H1 (cell line): ENCODE measurements around the gene IGFALS. TPM values are rescaled to one million over a fixed set of nuclear protein-coding genes. Genes with fewer than 3 reads are reported as not detected.

Experiments
- CTCF ChIA-PET: fragments of 300-600 bp; sonication (Branson Sonifier 250); formaldehyde crosslinking; loops from one replicate; lab custom pipeline; 2021; ENCODE audit not compliant: partially characterized antibody; lab: Charles Lee
- POLR2A ChIA-PET: fragments of 300-600 bp; sonication (Branson Sonifier 250); formaldehyde crosslinking; loops from one replicate; lab custom pipeline; 2021; ENCODE audit warnings: inconsistent platforms; ENCODE audit not compliant: partially characterized antibody; lab: Charles Lee
- DNase-seq, 2 experiments: peaks; one replicate each; pipeline versions ENCODE4 v3.0.0 to v3.0.0-alpha.2; 2010 to 2022; ENCODE audit warnings: low spot score in 2 of 2, low read depth in 1 of 2, mixed read lengths in 1 of 2
- FAIRE-seq: peaks from 2 replicates; lab custom pipeline; 2011; peaks lifted over from hg19 to GRCh38; lab: Jason Lieb, UNC
- H2AFZ ChIP-seq: 2 replicates; pipeline ENCODE4 v1.8.1; 2012; ENCODE audit warnings: low read length, inconsistent platforms
- H2AK5ac ChIP-seq: 2 replicates; pipeline ENCODE4 v1.6.1; 2013; ENCODE audit warnings: low read depth, low read length
- H2BK120ac ChIP-seq: replicated peaks from 2 replicates; pipeline ENCODE3; 2013; ENCODE audit warnings: low read depth, low read length, inconsistent platforms
- H2BK12ac ChIP-seq: 2 replicates; pipeline ENCODE4 v1.6.1; 2013; ENCODE audit warnings: low read depth, low read length
- H2BK15ac ChIP-seq: 2 replicates; pipeline ENCODE4 v1.6.1; 2013; ENCODE audit warnings: low read length
- H2BK20ac ChIP-seq: 2 replicates; pipeline ENCODE4 v1.6.1; 2013; ENCODE audit warnings: low read length
- H2BK5ac ChIP-seq: 2 replicates; pipeline ENCODE4 v1.6.1; 2013; ENCODE audit warnings: low read depth, low read length
- H3K14ac ChIP-seq: 2 replicates; pipeline ENCODE4 v1.6.1; 2013; ENCODE audit warnings: inconsistent platforms; ENCODE audit not compliant: insufficient read length
- H3K18ac ChIP-seq: 2 replicates; pipeline ENCODE4 v1.6.1; 2013; ENCODE audit warnings: low read length; ENCODE audit errors: extremely low read depth
- H3K23ac ChIP-seq: 2 replicates; pipeline ENCODE4 v1.6.1; 2013; ENCODE audit warnings: inconsistent platforms; ENCODE audit not compliant: insufficient read length
- H3K23me2 ChIP-seq: 2 replicates; pipeline ENCODE4 v1.6.1; 2013; ENCODE audit warnings: low read depth, low read length
- H3K27ac ChIP-seq: 2 replicates; pipeline ENCODE4 v1.6.1; 2011; ENCODE audit warnings: low read depth, low read length, inconsistent platforms
- H3K27me3 ChIP-seq, 4 experiments: replicated peaks in 1 of 4; 1 replicate in 1 of 4; 2 replicates in 3 of 4; pipeline versions ENCODE4 v1.6.1 to v1.8.1; 2011 to 2013; ENCODE audit warnings: low read length in 3 of 4, mild to moderate bottlenecking in 3 of 4, inconsistent platforms in 2 of 4, mixed read lengths in 2 of 4, moderate library complexity in 1 of 4; ENCODE audit not compliant: control insufficient read depth in 3 of 4, insufficient read depth in 3 of 4; ENCODE audit errors: extremely low read depth in 1 of 4
- H3K36me3 ChIP-seq, 4 experiments: 2 replicates each; pipeline versions ENCODE4 v1.6.1 to v1.8.1; 2011 to 2013; ENCODE audit warnings: mild to moderate bottlenecking in 4 of 4, low read length in 3 of 4, moderate library complexity in 2 of 4, control low read depth in 1 of 4, inconsistent platforms in 1 of 4; ENCODE audit not compliant: insufficient read depth in 4 of 4, control insufficient read depth in 2 of 4
- H3K4ac ChIP-seq: replicated peaks from 2 replicates; pipeline ENCODE3; 2013; ENCODE audit warnings: low read length, low read depth, mixed read lengths, inconsistent platforms; ENCODE audit not compliant: insufficient read length
- H3K4me1 ChIP-seq, 4 experiments: replicated peaks in 1 of 4; 1 replicate in 1 of 4; 2 replicates in 3 of 4; pipeline versions ENCODE4 v1.6.1 to v1.8.1; 2011 to 2013; ENCODE audit warnings: low read length in 3 of 4, inconsistent platforms in 2 of 4, mixed read lengths in 1 of 4; ENCODE audit not compliant: insufficient read depth in 4 of 4, control insufficient read depth in 3 of 4
- H3K4me2 ChIP-seq, 2 experiments: 2 replicates each; pipeline versions ENCODE4 v1.6.1 to v1.8.1; 2011 to 2013; ENCODE audit warnings: low read depth in 2 of 2, low read length in 2 of 2, control low read depth in 1 of 2, inconsistent platforms in 1 of 2, mild to moderate bottlenecking in 1 of 2; ENCODE audit not compliant: insufficient read depth in 1 of 2
- H3K4me3 ChIP-seq, 4 experiments: fragments of 200-600, 300-600 bp in 1 of 4; sonication (generic), shearing (Covaris generic), sonication (Bioruptor Twin) in 1 of 4; 2 replicates each; pipeline versions ENCODE4 v1.5.1 to v1.8.1; 2011 to 2016; ENCODE audit warnings: low read length in 4 of 4, low read depth in 3 of 4, control low read depth in 2 of 4, inconsistent platforms in 2 of 4, mild to moderate bottlenecking in 2 of 4, mixed read lengths in 1 of 4, moderate library complexity in 1 of 4; ENCODE audit not compliant: insufficient read depth in 2 of 4; ENCODE audit errors: extremely low read depth in 1 of 4
- H3K56ac ChIP-seq: replicated peaks from 2 replicates; pipeline ENCODE3; 2013; ENCODE audit warnings: low read depth, mild to moderate bottlenecking, mixed read lengths, low read length, inconsistent platforms; ENCODE audit not compliant: insufficient read length
- H3K79me1 ChIP-seq: 2 replicates; pipeline ENCODE4 v1.6.1; 2013; ENCODE audit warnings: low read depth, low read length, control low read depth
- H3K79me2 ChIP-seq, 2 experiments: 2 replicates each; pipeline versions ENCODE4 v1.6.1 to v1.8.1; 2012 to 2013; ENCODE audit warnings: low read length in 2 of 2, mild to moderate bottlenecking in 2 of 2, inconsistent platforms in 1 of 2; ENCODE audit not compliant: insufficient read depth in 2 of 2, control insufficient read depth in 1 of 2
- H3K9ac ChIP-seq, 4 experiments: replicated peaks in 1 of 4; 1 replicate in 1 of 4; 2 replicates in 3 of 4; pipeline versions ENCODE4 v1.6.1 to v1.8.1; 2011 to 2013; ENCODE audit warnings: low read depth in 3 of 4, low read length in 3 of 4, control low read depth in 2 of 4, mild to moderate bottlenecking in 2 of 4, moderate library complexity in 2 of 4, inconsistent platforms in 1 of 4; ENCODE audit errors: extremely low read depth in 1 of 4
- H3K9me3 ChIP-seq, 2 experiments: 2 replicates each; pipeline versions ENCODE4 v1.6.1 to v1.8.1; 2012 to 2013; ENCODE audit warnings: mild to moderate bottlenecking in 2 of 2, moderate library complexity in 2 of 2, control low read depth in 1 of 2, inconsistent platforms in 1 of 2, low read depth in 1 of 2, low read length in 1 of 2, mixed read lengths in 1 of 2; ENCODE audit not compliant: insufficient read depth in 2 of 2
- H4K20me1 ChIP-seq, 2 experiments: replicated peaks in 1 of 2; 2 replicates each; pipeline versions ENCODE3 to v1.8.1; 2011 to 2013; ENCODE audit warnings: inconsistent platforms in 2 of 2, low read length in 2 of 2, mild to moderate bottlenecking in 1 of 2; ENCODE audit not compliant: insufficient read depth in 2 of 2, control insufficient read depth in 1 of 2
- H4K5ac ChIP-seq: 2 replicates; pipeline ENCODE4 v1.6.1; 2013; ENCODE audit warnings: low read length, low read depth, mixed read lengths, inconsistent platforms; ENCODE audit not compliant: insufficient read length
- H4K8ac ChIP-seq: 2 replicates; pipeline ENCODE4 v1.8.0; 2013; ENCODE audit warnings: mild to moderate bottlenecking, moderate library complexity, low read length, inconsistent platforms; ENCODE audit not compliant: insufficient read depth; ENCODE audit errors: extremely low read depth
- H4K91ac ChIP-seq: replicated peaks from 2 replicates; pipeline ENCODE3; 2013; ENCODE audit warnings: low read length, mixed read lengths, inconsistent platforms; ENCODE audit not compliant: insufficient read length
- CBX8 ChIP-seq: fragments of 300-800, 300-1000 bp; sonication (generic); IDR thresholded peaks from 2 replicates; pipeline ENCODE4 v1.7.1; 2016; ENCODE audit warnings: low read depth, low read length, borderline replicate concordance
- EP300 ChIP-seq, 2 experiments: IDR thresholded peaks; 1 replicate in 1 of 2; 2 replicates in 1 of 2; pipeline ENCODE4 v1.6.1; 2011 to 2012; ENCODE audit warnings: low read depth in 2 of 2, low read length in 2 of 2, mild to moderate bottlenecking in 2 of 2, borderline replicate concordance in 1 of 2, inconsistent platforms in 1 of 2, moderate library complexity in 1 of 2
- GTF2F1 ChIP-seq: IDR thresholded peaks from 2 replicates; pipeline ENCODE4 v1.6.1; 2012; ENCODE audit warnings: low read depth, low read length, improper control_type of control experiment, borderline replicate concordance
- KDM5A ChIP-seq: fragments of 200-600 bp; IDR thresholded peaks from 2 replicates; pipeline ENCODE4 v1.7.1; 2012; ENCODE audit warnings: mild to moderate bottlenecking, low read length, inconsistent platforms, mixed read lengths
- NRF1 ChIP-seq: IDR thresholded peaks from 2 replicates; pipeline ENCODE4 v1.6.1; 2011; ENCODE audit warnings: mild to moderate bottlenecking, low read depth, low read length, improper control_type of control experiment
- POLR2AphosphoS5 ChIP-seq: IDR thresholded peaks from 2 replicates; pipeline ENCODE4 v1.6.1; 2011; ENCODE audit warnings: low read depth, low read length
- RAD21 ChIP-seq, 2 experiments: IDR thresholded peaks in 1 of 2; conservative IDR thresholded peaks in 1 of 2; 2 replicates each; pipeline ENCODE4 v1.6.1; 2011; ENCODE audit warnings: low read depth in 2 of 2, low read length in 2 of 2, improper control_type of control experiment in 1 of 2, inconsistent platforms in 1 of 2, mild to moderate bottlenecking in 1 of 2, moderate library complexity in 1 of 2
- SP1 ChIP-seq: IDR thresholded peaks from 2 replicates; pipeline ENCODE4 v1.6.1; 2011; ENCODE audit warnings: low read depth, low read length
- WGBS, 2 experiments: shearing (Covaris generic) in 1 of 2; methylation state at CpG; one replicate each; pipeline versions ENCODE4 v1.1.6 to v1.1.7; 2013 to 2015; ENCODE audit warnings: low lambda C conversion rate in 2 of 2, mixed read lengths in 2 of 2, inconsistent platforms in 1 of 2, low coverage in 1 of 2, missing lambda C conversion rate in 1 of 2; ENCODE audit not compliant: insufficient replicate concordance in 2 of 2, insufficient coverage in 1 of 2, insufficient read length in 1 of 2; ENCODE audit errors: extremely low coverage in 1 of 2, missing lambda C conversion rate in 1 of 2; 5-methylcytosine and 5-hydroxymethylcytosine counted together
- polyA plus RNA-seq, 7 experiments: library from polyadenylated mRNA; depleted of rRNA in 3 of 7; stranded (reverse) in 5 of 7; unstranded in 2 of 7; fragments of >200 nt in 5 of 7; fragments of 200-250 nt in 2 of 7; gene quantifications; 1 replicate in 5 of 7; 2 replicates in 1 of 7; 4 replicates in 1 of 7; pipeline versions ENCODE4 v1.2.1 to v1.2.3, GENCODE V29; 2011 to 2013; ENCODE audit warnings: missing spikeins in 2 of 7, mixed read lengths in 2 of 7
- total RNA-seq: library from RNA; stranded (reverse); fragmentation: NEBNext Ultra II Directional; extraction: Animal tissue kit (Norgen Biotek cat#: 25700); gene quantifications from 2 replicates; pipeline ENCODE4 v1.2.1, GENCODE V29; 2021
- TF ChIP-seq, protein P1 (sequence below): IDR thresholded peaks from 2 replicates; pipeline ENCODE4 v1.6.1; 2012; ENCODE audit warnings: inconsistent platforms
- TF ChIP-seq, protein P2 (sequence below): IDR thresholded peaks from 2 replicates; pipeline ENCODE4 v1.6.1; 2011; ENCODE audit warnings: low read depth, mild to moderate bottlenecking, low read length; ENCODE audit not compliant: insufficient read depth

The IGFALS gene
- total and polyA plus RNA-seq, 2 of the 8 experiments (the other 6 are each of a cell fraction or from before 2014, with no cell fraction given): not detected

DNA sequence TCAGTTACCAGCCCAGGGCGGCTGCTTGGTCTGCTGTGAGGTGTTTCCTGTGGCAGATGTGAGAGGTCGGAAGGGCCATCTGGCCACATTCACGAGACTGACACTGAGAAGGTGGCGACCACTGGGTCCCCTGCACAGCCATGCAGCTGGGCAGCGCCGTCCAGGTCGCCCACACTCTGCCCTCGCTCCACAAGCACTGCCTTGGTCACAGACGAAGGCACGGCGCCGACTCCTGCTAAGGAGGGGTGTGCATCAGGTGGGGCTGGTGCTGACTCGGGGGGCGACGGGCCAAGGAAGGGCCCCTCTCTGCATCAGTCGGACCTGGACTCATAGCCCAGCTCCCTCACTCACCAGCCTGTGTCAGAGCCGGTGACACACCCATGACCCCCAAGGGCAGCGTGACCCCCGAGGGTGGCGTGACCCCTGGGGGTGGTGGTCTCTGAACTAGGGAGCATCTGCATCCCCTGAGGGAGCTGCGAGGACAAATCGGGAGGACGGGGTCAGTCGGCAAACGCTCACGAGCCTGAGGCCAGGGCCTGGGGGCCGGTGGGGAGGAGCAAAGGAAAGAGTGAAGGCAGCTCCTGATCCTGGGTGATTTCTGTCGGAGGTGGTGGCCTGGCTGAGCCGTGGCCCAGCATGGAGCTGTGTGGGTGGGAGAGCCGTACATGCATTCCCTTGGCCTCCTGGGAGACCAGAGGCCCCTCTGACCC, 52.6 kb downstream of the IGFALS start:
- 92% methylated on average over 24 of the region's 30 CpGs; no CpG with 5 or more reads in 1 of the 2 experiments for WGBS, 2 experiments
- H3K36me3 ChIP-seq: peaks cover 0 to 5% (median 0%) of the 10 kb centered on the region in 4 experiments; a peak in 2 of 8 replicates
- CTCF ChIA-PET: interaction anchor here (0.7 kb wide), 1 partner anchor 24 kb away, joined by 3 read pairs; no protein-coding TSS in a partner anchor
- TF ChIP-seq RAD21 (IDR thresholded peaks at IDR 0.05 in 1 of 2, conservative IDR thresholded peaks at IDR 0.05 in 1 of 2; ENCODE audit: low read depth in 2 of 2, low read length in 2 of 2) (no peak), GTF2F1 (no peak), KDM5A (no peak), CBX8 (no peak), SP1 (no peak), POLR2AphosphoS5 (no peak), EP300 (IDR thresholded peaks at IDR 0.05; ENCODE audit: borderline replicate concordance in 1 of 2, low read depth in 2 of 2, low read length in 2 of 2) (no peak), NRF1 (no peak)
- TF ChIP-seq, protein P1, sequence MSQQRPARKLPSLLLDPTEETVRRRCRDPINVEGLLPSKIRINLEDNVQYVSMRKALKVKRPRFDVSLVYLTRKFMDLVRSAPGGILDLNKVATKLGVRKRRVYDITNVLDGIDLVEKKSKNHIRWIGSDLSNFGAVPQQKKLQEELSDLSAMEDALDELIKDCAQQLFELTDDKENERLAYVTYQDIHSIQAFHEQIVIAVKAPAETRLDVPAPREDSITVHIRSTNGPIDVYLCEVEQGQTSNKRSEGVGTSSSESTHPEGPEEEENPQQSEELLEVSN: no peak
- TF ChIP-seq, protein P2, sequence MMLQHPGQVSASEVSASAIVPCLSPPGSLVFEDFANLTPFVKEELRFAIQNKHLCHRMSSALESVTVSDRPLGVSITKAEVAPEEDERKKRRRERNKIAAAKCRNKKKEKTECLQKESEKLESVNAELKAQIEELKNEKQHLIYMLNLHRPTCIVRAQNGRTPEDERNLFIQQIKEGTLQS: no peak

More for the DNA sequence above, 52.6 kb downstream of the IGFALS start:
- H4K20me1 ChIP-seq: peaks cover 0 to 8% of the 10 kb centered on the region in 2 experiments
- H3K4me3 ChIP-seq: no peak overlapping the region
- no peak overlapping the region for H2AFZ ChIP-seq
- no peak overlapping the region for H3K4me2 ChIP-seq
- H3K23ac ChIP-seq: no peak overlapping the region
- no peak overlapping the region for H2BK12ac ChIP-seq
- H3K4ac ChIP-seq: no peak overlapping the region
- no peak overlapping the region for H3K18ac ChIP-seq
- no peak overlapping the region for H2BK120ac ChIP-seq
- no peak overlapping the region for H3K56ac ChIP-seq
- DNase-seq (no peak), FAIRE-seq (no peak)
- no peaks in the 10 kb centered on the region for H3K4me1 ChIP-seq
- POLR2A ChIA-PET: interaction anchor here (0.7 to 2.0 kb wide), 3 partner anchors 12 to 30 kb away, joined by 3 to 8 read pairs (median 7); partner anchors contain the start of gene NME3
- H3K9ac ChIP-seq: no peak overlapping the region
- no peaks in the 10 kb centered on the region for H3K23me2 ChIP-seq
- 0 out of 2 replicates have a peak, but pooled peaks cover 5% of the 10 kb centered on the region for H3K79me1 ChIP-seq
- peak overlapping the region; percentile 0; the same call in 1 of the 2 replicates for H2BK5ac ChIP-seq
- H4K8ac ChIP-seq: peak overlapping the region; percentile 65; the same call in 1 of the 2 replicates
- H2BK20ac ChIP-seq: no peak overlapping the region
- no peak overlapping the region for H2BK15ac ChIP-seq
- no peaks in the 10 kb centered on the region for H3K27me3 ChIP-seq
- H4K5ac ChIP-seq: no peak overlapping the region
- H3K9me3 ChIP-seq: peaks cover 39 to 45% of the 10 kb centered on the region in 2 experiments
- H3K14ac ChIP-seq: no peak overlapping the region
- no peak overlapping the region; the same call in 1 of the 2 replicates for H2AK5ac ChIP-seq
- H4K91ac ChIP-seq: no peak overlapping the region
- no peaks in the 10 kb centered on the region for H3K79me2 ChIP-seq
- no peak overlapping the region for H3K27ac ChIP-seq
